ENCODE measurements around the gene PRRT1.
A peak's percentile ranks its signal among the peaks of the same experiment; 100 is the strongest.

The PRRT1 gene

DNA sequence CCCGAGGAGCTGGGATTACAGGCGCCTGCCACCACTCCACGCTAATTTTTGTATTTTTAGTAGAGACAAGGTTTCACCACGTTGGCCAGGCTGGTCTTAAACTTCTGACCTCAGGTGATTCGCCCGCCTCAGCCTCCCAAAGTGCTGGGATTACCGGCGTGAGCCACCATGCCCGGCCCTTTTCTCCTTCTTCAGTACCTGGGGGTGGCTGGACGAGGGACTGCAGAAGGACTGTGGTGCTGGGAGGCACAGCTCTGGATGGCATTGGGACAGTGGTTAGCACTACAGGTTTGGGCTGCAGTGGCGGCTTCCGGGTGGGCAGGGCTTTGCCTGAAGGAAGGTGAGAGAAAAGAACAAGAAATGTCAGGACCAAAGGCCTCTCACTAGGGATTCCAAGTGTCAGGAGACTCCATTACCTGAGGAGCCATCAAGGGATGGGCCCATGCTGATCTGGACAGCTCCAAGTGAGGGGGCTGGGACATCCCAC is 31.1 kb downstream of the PRRT1 start:
- DNase-seq (ENCODE audit: insufficient read length) (no peak), FAIRE-seq (no peak)
- no peak for TF ChIP-seq TAF1 (IDR thresholded peaks at IDR 0.05; ENCODE audit: borderline replicate concordance, low read depth, low read length)
- no peak for TF ChIP-seq POLR2AphosphoS5 (IDR thresholded peaks at IDR 0.05; ENCODE audit: low read depth, low read length)
- no peak for TF ChIP-seq POLR2A (IDR thresholded peaks at IDR 0.05; ENCODE audit: low read depth, low read length)

GRCh38 chr6:32118782-32119628 is 32.7 kb downstream of the PRRT1 start:
- FAIRE-seq (peak; percentile 86), DNase-seq (ENCODE audit: insufficient read length) (peak; percentile 77)
- TF ChIP-seq POLR2A (IDR thresholded peaks at IDR 0.05; ENCODE audit: low read depth, low read length) (no peak), POLR2AphosphoS5 (IDR thresholded peaks at IDR 0.05; ENCODE audit: low read depth, low read length) (no peak), TAF1 (IDR thresholded peaks at IDR 0.05; ENCODE audit: borderline replicate concordance, low read depth, low read length) (no peak)

DNA sequence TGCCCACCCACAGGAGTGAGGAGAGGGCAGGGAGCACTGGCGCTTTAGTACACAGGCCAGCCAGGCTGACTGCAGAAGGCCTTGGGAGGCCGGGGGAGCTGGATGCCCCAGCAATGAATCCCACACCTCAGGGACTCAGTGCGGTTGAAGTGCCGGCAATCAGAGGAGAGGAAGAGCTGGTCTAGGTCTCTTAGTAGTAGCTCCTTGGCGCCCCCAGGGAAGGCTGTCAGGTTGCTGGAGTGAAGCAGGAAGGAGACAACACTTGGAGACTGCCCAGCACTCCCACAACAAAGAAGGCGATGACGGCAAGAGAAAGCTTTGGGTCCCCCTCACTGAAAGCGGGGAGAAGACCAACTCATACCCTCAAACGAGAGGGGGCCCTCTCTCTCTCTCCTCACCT is 34.3 kb downstream of the PRRT1 start:
- FAIRE-seq (no peak), DNase-seq (ENCODE audit: insufficient read length) (no peak)
- TF ChIP-seq TAF1 (IDR thresholded peaks at IDR 0.05; ENCODE audit: borderline replicate concordance, low read depth, low read length) (no peak), POLR2AphosphoS5 (IDR thresholded peaks at IDR 0.05; ENCODE audit: low read depth, low read length) (no peak), POLR2A (IDR thresholded peaks at IDR 0.05; ENCODE audit: low read depth, low read length) (no peak)

DNA sequence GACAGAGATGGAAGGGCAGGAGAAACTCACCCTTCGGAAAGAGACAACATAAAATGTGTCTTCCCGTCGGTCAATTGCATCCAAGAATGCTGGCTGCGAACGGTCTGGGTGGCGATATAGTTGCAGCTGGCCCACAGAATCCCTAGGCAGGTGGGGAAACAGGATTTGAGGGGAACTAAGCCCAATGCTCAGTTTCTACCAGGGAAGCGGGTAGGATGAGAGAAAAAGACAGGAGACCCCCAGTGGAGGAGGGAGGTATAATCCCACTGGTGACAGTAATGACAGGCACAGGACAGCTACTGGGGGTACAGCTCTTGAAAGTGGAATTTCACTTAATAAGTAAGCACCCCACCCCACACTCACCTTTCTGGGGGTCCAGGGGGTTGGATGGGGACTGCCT is 35.1 kb downstream of the PRRT1 start:
- no peak for FAIRE-seq

GRCh38 chr6:32115623-32116022 is 36.1 kb downstream of the PRRT1 start:
- no peak for TF ChIP-seq POLR2AphosphoS5 (IDR thresholded peaks at IDR 0.05; ENCODE audit: low read depth, low read length)
- TF ChIP-seq TAF1 (IDR thresholded peaks at IDR 0.05; ENCODE audit: borderline replicate concordance, low read depth, low read length): no peak
- no peak for TF ChIP-seq POLR2A (IDR thresholded peaks at IDR 0.05; ENCODE audit: low read depth, low read length)
- DNase-seq (ENCODE audit: insufficient read length): no peak
- FAIRE-seq: no peak

More for the DNA sequence above, 35.1 kb downstream of the PRRT1 start:
- no peak for TF ChIP-seq POLR2A (IDR thresholded peaks at IDR 0.05; ENCODE audit: low read depth, low read length)
- TF ChIP-seq POLR2AphosphoS5 (IDR thresholded peaks at IDR 0.05; ENCODE audit: low read depth, low read length): no peak
- TF ChIP-seq TAF1 (IDR thresholded peaks at IDR 0.05; ENCODE audit: borderline replicate concordance, low read depth, low read length): no peak
- no peak for DNase-seq (ENCODE audit: insufficient read length)

- DNase-seq (ENCODE audit: insufficient read length) (no peak), FAIRE-seq (no peak)
- no peak for TF ChIP-seq POLR2A (IDR thresholded peaks at IDR 0.05; ENCODE audit: low read depth, low read length)
- no peak for TF ChIP-seq POLR2AphosphoS5 (IDR thresholded peaks at IDR 0.05; ENCODE audit: low read depth, low read length)
- TF ChIP-seq TAF1 (IDR thresholded peaks at IDR 0.05; ENCODE audit: borderline replicate concordance, low read depth, low read length): no peak
Measured at GRCh38 chr6:32114796-32115195, 36.9 kb downstream of the PRRT1 start.

GRCh38 chr6:32113386-32114352 is 38.1 kb downstream of the PRRT1 start:
- no peak for DNase-seq (ENCODE audit: insufficient read length)
- TF ChIP-seq POLR2AphosphoS5 (IDR thresholded peaks at IDR 0.05; ENCODE audit: low read depth, low read length): no peak
- TF ChIP-seq POLR2A (IDR thresholded peaks at IDR 0.05; ENCODE audit: low read depth, low read length): no peak
- TF ChIP-seq TAF1 (IDR thresholded peaks at IDR 0.05; ENCODE audit: borderline replicate concordance, low read depth, low read length): no peak
- FAIRE-seq: no peak

- FAIRE-seq (no peak), DNase-seq (ENCODE audit: insufficient read length) (no peak)
- TF ChIP-seq POLR2A (IDR thresholded peaks at IDR 0.05; ENCODE audit: low read depth, low read length): no peak
- TF ChIP-seq POLR2AphosphoS5 (IDR thresholded peaks at IDR 0.05; ENCODE audit: low read depth, low read length): no peak
- TF ChIP-seq TAF1 (IDR thresholded peaks at IDR 0.05; ENCODE audit: borderline replicate concordance, low read depth, low read length): no peak
Measured at GRCh38 chr6:32112431-32112980, 39.2 kb downstream of the PRRT1 start.

- TF ChIP-seq TAF1 (IDR thresholded peaks at IDR 0.05; ENCODE audit: borderline replicate concordance, low read depth, low read length) (no peak), POLR2AphosphoS5 (IDR thresholded peaks at IDR 0.05; ENCODE audit: low read depth, low read length) (no peak), POLR2A (IDR thresholded peaks at IDR 0.05; ENCODE audit: low read depth, low read length) (no peak)
- FAIRE-seq (no peak), DNase-seq (ENCODE audit: insufficient read length) (no peak)
Measured at GRCh38 chr6:32111424-32112066, 40.2 kb downstream of the PRRT1 start.

DNA sequence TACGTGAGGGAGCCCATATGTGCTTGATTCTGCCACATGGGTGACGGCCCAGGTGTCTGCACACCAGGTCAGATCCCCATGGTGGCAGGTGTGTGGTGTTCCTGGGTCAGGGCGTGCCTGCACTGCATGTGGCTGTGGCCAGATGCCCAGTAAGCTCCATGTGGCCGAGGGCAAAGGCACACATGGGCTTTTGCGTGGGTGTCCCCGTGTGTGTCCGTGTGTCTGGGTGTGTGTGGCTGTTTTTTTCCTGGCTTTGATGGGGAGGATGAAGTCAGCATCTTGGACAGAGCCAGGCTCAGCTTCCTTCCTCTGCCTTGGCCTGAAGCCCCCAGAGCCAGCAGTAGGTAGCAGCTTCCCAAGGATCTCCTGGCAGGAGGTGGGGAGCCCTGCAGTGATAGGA is 41.1 kb downstream of the PRRT1 start:
- DNase-seq (ENCODE audit: insufficient read length) (no peak), FAIRE-seq (no peak)
- 0 out of 2 replicates have a peak, but pooled peaks have one; percentile 33 for TF ChIP-seq POLR2AphosphoS5 (IDR thresholded peaks at IDR 0.05; ENCODE audit: low read depth, low read length)
- no peak for TF ChIP-seq POLR2A (IDR thresholded peaks at IDR 0.05; ENCODE audit: low read depth, low read length)

GRCh38 chr6:32109765-32110160 is 42.0 kb downstream of the PRRT1 start:
- no peak for TF ChIP-seq POLR2AphosphoS5 (IDR thresholded peaks at IDR 0.05; ENCODE audit: low read depth, low read length)
- TF ChIP-seq TAF1 (IDR thresholded peaks at IDR 0.05; ENCODE audit: borderline replicate concordance, low read depth, low read length): no peak
- no peak for TF ChIP-seq POLR2A (IDR thresholded peaks at IDR 0.05; ENCODE audit: low read depth, low read length)
- no peak for DNase-seq (ENCODE audit: insufficient read length)
- FAIRE-seq: no peak

All from GM12892 (cell line).